ENCODE measurements around the gene PRDM9.
"Not testable (repeated sequence)": the region's sequence is repeated elsewhere in the genome, so short reads cannot be mapped to it uniquely, and the experiment has no call there.

Gene PRDM9

DNA sequence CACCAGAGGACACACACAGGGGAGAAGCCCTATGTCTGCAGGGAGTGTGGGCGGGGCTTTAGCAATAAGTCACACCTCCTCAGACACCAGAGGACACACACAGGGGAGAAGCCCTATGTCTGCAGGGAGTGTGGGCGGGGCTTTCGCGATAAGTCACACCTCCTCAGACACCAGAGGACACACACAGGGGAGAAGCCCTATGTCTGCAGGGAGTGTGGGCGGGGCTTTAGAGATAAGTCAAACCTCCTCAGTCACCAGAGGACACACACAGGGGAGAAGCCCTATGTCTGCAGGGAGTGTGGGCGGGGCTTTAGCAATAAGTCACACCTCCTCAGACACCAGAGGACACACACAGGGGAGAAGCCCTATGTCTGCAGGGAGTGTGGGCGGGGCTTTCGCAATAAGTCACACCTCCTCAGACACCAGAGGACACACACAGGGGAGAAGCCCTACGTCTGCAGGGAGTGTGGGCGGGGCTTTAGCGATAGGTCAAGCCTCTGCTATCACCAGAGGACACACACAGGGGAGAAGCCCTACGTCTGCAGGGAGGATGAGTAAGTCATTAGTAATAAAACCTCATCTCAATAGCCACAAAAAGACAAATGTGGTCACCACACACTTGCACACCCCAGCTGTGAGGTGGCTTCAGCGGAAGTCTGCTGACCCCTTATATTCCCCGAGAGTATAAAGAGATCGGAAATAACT lies 20.0 kb downstream of the PRDM9 start:
- not testable (repeated sequence) for DNase-seq (ENCODE audit: low read depth, low spot score)

DNA sequence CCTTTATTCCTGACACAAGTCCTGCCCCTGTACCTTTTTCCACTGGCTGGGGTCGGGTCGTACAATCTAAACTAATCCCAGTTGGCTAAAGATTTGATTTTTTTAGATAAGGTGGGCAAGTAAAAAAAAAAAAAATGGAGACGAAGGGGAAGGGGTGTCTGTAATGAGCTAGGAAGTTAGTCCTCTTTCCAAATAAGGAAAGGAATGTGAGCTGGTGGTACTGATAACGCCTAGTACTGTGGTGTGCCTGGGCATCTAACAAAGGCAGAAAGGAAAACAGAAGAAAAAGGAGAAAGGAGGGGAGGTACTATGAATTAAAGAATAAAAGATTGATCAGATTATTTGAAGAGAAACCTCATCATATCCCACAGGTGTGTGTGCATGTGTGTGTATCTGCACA lies 21.3 kb downstream of the PRDM9 start:
- no peak for DNase-seq (ENCODE audit: low read depth, low spot score)

DNA sequence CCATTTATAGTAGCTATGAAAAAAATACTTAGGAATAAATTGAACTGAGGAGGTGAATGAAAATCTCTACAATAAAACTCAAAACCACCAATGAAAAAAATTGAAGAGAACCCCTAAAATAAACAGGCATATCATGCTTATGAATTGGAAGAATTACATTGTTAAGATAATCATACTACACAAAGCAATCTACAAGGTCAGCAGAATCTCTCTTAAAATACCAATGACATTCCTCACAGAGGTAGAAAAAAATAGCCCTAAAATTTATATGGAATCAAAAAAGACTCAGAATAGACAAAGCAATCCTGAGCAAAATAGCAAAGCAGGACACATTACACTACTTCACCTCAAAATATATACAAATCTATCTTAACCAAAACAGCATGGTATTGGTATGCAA lies 23.2 kb downstream of the PRDM9 start:
- DNase-seq (ENCODE audit: low read depth, low spot score): no peak

DNA sequence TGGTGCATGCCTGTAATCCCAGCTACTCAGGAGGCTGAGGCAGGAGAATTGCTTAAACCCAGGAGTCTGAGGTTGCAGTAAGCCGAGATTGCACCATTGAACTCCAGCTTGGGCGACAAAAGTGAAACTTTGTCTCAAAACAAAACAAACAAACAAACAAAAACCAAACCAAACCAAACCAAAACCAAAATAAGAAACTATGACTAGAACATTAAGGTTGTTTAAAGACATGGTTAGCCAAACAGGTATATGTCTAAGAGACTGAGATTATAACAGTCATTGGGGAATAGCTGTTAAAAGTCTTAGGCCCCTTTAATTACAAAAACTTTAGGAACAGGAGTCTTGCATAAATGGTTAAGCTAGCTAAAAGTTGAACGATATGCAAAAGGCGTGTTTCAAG lies 63.6 kb downstream of the PRDM9 start:
- DNase-seq (ENCODE audit: low read depth, low spot score): no peak
